ENCODE data around the gene CYFIP2.

Gene CYFIP2

GRCh38 chr5:157362502-157362901, 96.6 kb downstream of the CYFIP2 start:
- no peak for FAIRE-seq

DNA sequence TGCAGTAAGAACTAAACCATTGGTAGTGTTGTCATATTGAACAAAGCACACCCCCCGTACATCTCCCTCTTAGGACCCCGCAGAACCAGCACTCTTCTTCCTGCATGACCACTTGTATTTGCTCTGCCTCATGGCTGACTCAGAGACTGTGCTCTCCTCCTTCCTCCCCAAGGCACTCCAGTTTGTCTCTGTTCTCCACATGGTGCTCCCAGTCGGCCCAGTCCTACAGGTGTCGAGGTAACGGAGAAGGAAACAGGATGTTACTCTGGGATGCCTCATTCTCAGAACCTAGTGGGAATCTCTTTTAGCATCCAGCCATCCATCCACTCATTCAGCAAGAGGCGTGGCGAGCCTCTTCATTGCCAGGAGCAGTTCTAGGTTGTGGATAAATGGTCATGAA, 97.1 kb downstream of the CYFIP2 start:
- no peak for FAIRE-seq

- no peak for FAIRE-seq
Measured at GRCh38 chr5:157365732-157366131, 99.8 kb downstream of the CYFIP2 start.

DNA sequence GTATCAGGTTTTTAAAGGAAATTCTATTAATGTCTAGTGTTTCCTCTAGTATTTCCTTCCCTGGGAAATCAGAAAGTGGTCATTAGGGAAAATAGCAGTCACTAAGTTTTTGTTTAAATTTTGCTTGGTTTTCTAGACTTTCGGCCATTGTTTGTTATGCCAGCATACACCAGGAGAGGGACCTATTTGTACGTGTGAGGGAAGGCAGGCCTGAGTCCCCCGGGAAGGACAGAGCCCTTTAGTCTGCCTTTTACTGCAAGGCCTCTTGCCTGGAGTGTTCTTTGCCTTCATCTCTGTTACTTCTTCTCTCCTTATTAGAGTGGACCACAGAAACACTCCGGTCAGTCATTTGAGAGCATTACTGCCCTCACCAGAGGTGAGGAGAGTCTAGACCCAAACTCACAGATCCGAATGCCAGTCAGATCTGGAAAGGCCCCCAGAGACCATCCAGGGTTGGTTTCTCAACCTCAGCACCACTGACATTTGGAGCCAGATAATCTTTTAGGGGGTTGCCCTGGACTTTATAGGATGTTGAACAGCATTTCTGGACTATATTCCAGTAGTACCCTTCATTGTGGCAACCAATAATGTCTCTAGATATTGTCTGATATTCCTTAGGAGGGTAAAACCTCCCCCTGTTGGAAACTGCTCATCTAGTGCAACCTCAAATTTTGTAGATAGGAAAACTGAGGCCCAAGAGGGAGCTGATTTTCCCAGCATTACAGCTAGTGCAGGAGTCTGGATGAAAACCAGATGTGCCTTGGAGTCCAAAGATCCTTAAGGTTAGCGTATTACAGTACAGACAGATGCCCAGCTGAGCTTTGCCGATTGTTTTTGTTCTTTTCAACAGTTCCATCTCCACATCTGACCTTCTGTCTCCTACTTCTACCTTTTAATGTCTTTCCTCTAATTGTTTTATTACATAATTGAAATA, 101.1 kb downstream of the CYFIP2 start:
- no peak for FAIRE-seq

DNA sequence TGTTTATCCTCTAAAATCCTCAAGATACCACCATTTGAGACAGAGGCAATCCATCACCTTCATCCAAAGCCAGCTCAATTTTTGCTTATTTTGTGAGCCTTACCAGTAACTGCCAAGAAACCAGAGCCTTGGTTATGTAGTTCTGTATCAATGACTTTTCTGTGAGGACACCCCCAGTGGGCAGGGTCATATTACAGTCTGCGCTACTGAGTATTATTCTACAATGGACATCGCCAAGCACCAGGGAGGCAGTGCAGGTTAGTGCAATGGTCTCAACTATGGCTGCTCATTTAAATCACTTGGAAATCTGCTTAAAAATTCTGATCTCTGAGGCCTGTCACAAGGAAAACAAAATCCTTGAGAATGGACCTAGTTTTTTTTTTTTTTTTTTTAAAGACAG, 103.6 kb downstream of the CYFIP2 start:
- FAIRE-seq: no peak

DNA sequence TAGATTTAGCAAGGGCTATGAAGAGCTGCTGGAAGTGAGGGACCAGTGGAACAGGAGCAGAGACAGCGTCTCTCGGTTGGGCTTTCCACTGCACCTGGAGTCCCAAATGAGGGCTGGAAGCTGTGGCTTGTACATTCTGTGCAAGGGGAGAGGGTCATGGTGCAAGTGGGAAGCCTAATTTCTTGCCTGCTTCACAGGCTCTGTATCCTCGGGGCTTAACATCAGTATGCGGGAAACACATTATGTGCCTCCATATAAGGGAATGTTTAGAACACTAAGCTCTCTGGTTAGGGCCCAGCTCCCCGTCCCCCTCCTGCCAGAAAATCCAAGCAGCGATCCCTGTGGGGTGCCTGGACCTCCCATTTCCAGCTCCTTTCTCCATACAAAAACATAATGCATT, 105.0 kb downstream of the CYFIP2 start:
- no peak for FAIRE-seq

DNA sequence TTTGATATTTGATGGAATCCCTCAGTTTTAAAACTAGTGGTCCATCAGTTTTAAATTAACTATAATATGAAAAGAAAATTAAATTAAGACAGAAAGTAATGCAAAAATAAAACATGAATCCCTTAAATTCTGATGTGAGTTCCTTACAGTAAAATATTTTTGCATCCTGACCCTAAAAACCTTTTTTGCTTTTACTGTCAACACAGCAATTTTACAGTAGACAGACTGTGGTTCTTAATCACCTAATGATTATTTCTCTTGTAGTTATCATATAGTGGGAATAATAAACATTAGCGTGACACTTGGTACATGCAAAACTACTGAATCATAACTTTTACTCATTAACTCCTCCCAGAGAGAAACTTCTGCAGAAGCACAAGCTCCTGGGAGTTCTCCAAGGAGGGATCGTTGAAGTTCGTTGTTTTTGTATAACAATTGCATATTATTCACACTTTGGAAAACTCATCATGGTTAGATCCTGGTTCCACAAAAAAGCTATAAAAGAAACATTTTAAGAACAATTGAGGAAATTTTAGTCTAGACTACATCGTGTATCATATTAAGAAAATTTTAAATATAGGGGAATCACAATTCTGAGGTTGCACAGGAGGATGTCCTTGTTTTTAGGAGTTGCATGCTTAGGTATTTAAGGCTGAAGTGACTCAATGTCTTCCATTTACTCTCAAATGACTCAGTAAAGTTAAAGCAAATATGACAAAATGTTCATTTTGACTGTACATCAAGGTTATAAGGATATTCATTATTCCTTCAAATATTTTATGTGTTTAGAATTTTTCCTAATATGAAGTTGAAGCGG, 105.9 kb downstream of the CYFIP2 start:
- no peak for FAIRE-seq

DNA sequence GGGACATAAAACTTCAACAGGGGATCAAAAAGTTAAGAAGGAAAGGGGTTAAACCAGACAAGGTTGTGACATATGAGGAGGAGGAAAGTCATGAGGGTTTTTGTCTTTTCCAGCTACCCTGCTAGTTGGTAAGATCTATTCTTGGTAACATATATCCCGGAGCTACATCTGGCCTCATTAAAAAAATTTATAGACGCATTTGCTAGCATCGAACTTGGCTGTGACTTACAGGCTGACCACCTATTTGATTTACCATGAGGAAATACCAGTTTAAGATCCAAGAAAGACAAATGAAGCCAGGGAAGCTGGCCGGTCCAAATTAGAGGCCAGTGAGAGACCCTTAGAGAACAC, 106.5 kb downstream of the CYFIP2 start:
- FAIRE-seq: no peak

DNA sequence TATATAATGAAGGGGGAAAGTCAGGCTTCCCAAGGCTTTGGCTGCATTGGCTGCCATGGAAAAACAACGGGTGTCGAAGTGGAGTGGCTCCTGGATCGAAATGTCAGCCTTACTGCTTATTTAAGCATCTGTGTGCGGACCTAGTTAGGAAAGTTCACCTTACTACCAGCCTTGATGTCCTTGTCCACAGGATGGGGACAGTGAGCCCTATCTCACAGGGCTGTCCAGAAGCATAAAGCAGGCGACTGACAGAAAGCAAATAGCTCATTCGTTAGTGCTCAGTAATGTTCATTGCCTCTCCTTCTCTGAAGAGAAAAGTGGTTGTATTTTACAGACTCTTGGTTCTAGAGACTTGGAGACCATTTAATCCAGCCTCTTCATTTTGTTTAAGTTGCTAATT, 112.6 kb downstream of the CYFIP2 start:
- FAIRE-seq: no peak

- no peak for FAIRE-seq
Measured at GRCh38 chr5:157379983-157380382, 114.1 kb downstream of the CYFIP2 start.

DNA sequence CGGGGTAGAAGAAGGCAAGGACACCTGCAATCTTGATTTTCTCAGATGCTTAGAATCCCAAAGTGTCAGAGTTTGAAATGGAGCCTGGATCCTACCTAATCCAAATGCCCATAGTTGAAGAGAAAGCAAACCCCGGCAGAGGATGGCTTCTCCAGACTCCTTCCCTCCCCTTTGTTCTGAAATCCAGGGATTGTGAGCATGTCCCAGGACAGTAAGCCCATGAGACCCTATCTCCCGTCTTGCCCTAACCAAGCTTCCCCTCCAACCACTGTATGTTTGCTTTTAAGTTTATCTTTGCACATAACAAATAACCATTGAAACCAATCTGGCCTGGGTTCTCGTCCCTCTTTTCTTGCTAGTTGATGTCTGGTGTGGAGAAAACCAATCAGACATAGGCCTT, 115.8 kb downstream of the CYFIP2 start:
- no peak for FAIRE-seq

GRCh38 chr5:157382996-157383800, 117.3 kb downstream of the CYFIP2 start:
- no peak for FAIRE-seq

DNA sequence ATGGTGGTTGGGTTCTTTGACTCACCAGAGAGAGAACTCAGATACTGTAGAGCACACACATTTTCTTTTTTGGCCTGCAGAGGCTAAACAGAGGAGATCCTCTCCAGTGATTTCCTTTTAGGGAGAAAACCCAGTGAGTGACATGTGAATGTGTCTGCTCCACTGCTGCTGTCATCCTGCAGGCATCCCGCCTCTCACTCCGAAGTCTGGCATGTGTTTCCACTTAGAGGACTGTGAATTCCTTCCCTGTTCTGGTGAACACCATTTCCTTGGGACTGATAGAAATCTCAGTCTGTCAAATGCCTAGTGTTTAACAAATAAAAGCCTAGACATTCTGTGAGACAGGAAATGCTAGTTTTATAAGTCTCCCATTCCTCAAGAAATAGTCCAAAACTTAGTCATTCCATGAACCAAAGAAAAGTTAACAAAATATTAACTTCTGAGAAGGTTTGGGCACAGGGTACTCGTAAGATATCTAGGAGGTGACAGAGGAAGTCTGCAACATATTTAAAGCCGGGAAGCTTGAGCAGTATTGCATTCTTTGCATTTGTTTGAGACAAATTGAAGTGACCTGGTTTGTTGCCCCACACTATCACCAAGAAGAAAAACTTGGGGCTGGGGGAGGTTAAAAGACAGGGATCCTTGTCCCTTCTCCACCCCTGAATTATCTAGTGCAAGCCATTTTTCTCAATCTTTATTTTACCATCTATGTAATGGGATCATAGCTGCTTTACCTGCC, 119.2 kb downstream of the CYFIP2 start:
- no peak for FAIRE-seq

DNA sequence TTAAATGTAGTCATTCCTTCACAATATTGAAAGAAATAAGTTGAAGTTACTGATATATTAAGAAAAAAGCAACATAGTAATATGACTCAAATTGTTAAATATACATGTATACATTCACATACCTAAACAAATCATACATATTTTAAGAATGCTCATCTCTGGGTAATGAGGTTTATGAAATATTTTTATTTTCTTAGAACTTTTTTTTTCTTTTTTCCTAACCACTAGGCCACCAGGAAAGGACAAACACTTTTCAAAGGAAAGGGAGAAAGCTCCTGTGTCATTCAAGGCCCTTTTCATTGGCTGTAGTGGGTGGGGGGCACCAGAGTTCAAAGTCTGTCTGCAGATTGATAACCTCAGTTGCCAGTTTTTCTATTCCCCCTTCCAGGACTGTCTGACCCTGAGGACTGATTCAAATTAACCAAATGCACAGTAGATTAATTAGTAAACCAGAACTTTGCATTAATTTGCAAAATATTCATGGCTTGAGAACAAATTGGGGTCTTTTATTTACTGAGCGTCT, 121.2 kb downstream of the CYFIP2 start:
- FAIRE-seq: peak; percentile 6

- FAIRE-seq: no peak
Measured at GRCh38 chr5:157387683-157388093, 121.8 kb downstream of the CYFIP2 start.

- FAIRE-seq: no peak
Measured at GRCh38 chr5:157388111-157388710, 122.3 kb downstream of the CYFIP2 start.

DNA sequence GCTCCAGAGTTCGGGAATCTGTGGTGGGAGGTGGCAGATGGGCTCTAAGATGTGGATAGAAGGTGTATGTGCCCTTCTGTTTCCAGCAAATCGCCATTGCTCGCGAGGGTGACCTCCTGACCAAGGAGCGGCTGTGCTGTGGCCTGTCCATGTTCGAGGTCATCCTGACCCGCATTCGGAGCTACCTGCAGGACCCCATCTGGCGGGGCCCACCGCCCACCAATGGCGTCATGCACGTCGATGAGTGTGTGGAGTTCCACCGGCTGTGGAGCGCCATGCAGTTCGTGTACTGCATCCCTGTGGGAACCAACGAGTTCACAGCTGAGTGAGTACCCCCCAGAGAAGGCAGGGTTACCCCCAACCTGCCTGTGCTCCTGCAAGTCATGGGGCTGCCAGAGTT, 123.2 kb downstream of the CYFIP2 start:
- no peak for FAIRE-seq

GRCh38 chr5:157390133-157390532, 124.2 kb downstream of the CYFIP2 start:
- no peak for FAIRE-seq

GRCh38 chr5:157390551-157391297, 124.8 kb downstream of the CYFIP2 start:
- no peak for FAIRE-seq

GRCh38 chr5:157398305-157398704, 132.4 kb downstream of the CYFIP2 start:
- no peak for FAIRE-seq
